ENCODE data around the gene DUS2.

The DUS2 gene

GRCh38 chr16:68022728-68023537 lies at the start of gene DUS2, which contains the start of gene DDX28:
Gene DUS2, plus strand, starts transcription at chr16:68023284. Its CDS starts 14,740 bp downstream, at chr16:68038024.
Gene DDX28, minus strand, starts transcription at chr16:68023232. Its CDS starts 30 bp downstream, at chr16:68023202.
- in situ Hi-C loops (cut with HindIII; ENCODE audit: low pct_unique_long_range_greater_than_20kb, low sequenced_read_pairs) = no loop called here
- TF ChIP-seq JUND (IDR thresholded peaks at IDR 0.05; ENCODE audit: low read depth) = no peak
- peak; percentile 79 to 94 for DNase-seq (ENCODE audit: low read depth in 1 of 2, low spot score in 1 of 2)

- TF ChIP-seq JUND (IDR thresholded peaks at IDR 0.05; ENCODE audit: low read depth) = no peak
- in situ Hi-C loops (cut with HindIII; ENCODE audit: low pct_unique_long_range_greater_than_20kb, low sequenced_read_pairs) = no loop called here
- no peak for DNase-seq (ENCODE audit: low read depth in 1 of 2, low spot score in 1 of 2)
Measured at GRCh38 chr16:67975321-67976105, 47.6 kb upstream of the DUS2 start.

- TF ChIP-seq JUND (IDR thresholded peaks at IDR 0.05; ENCODE audit: low read depth) = no peak
- in situ Hi-C loops (cut with HindIII; ENCODE audit: low pct_unique_long_range_greater_than_20kb, low sequenced_read_pairs) = no loop called here
- no peak for DNase-seq (ENCODE audit: low read depth in 1 of 2, low spot score in 1 of 2)
Measured at GRCh38 chr16:67976205-67976604, 46.9 kb upstream of the DUS2 start.

GRCh38 chr16:67977005-67977404 lies 46.1 kb upstream of the DUS2 start:
- no peak for TF ChIP-seq JUND (IDR thresholded peaks at IDR 0.05; ENCODE audit: low read depth)
- in situ Hi-C loops (cut with HindIII; ENCODE audit: low pct_unique_long_range_greater_than_20kb, low sequenced_read_pairs) = no loop called here
- DNase-seq (ENCODE audit: low read depth in 1 of 2, low spot score in 1 of 2) = no peak

GRCh38 chr16:67977469-67978227 lies 45.4 kb upstream of the DUS2 start:
- DNase-seq (ENCODE audit: low read depth in 1 of 2, low spot score in 1 of 2) = no peak
- no peak for TF ChIP-seq JUND (IDR thresholded peaks at IDR 0.05; ENCODE audit: low read depth)
- in situ Hi-C loops (cut with HindIII; ENCODE audit: low pct_unique_long_range_greater_than_20kb, low sequenced_read_pairs) = no loop called here

- in situ Hi-C loops (cut with HindIII; ENCODE audit: low pct_unique_long_range_greater_than_20kb, low sequenced_read_pairs) = no loop called here
- no peak for TF ChIP-seq JUND (IDR thresholded peaks at IDR 0.05; ENCODE audit: low read depth)
- no peak for DNase-seq (ENCODE audit: low read depth in 1 of 2, low spot score in 1 of 2)
Measured at GRCh38 chr16:67979955-67980678, 43.0 kb upstream of the DUS2 start, which contains the start of gene DPEP3. Gene DPEP3, minus strand, starts transcription at chr16:67980499. Its CDS starts 119 bp downstream, at chr16:67980380.

- DNase-seq (ENCODE audit: low read depth in 1 of 2, low spot score in 1 of 2) = no peak
- TF ChIP-seq JUND (IDR thresholded peaks at IDR 0.05; ENCODE audit: low read depth) = no peak
- in situ Hi-C loops (cut with HindIII; ENCODE audit: low pct_unique_long_range_greater_than_20kb, low sequenced_read_pairs) = no loop called here
Measured at GRCh38 chr16:67982011-67982696, 40.9 kb upstream of the DUS2 start.

- DNase-seq (ENCODE audit: low read depth in 1 of 2, low spot score in 1 of 2) = no peak
- in situ Hi-C loops (cut with HindIII; ENCODE audit: low pct_unique_long_range_greater_than_20kb, low sequenced_read_pairs) = no loop called here
- TF ChIP-seq JUND (IDR thresholded peaks at IDR 0.05; ENCODE audit: low read depth) = no peak
Measured at GRCh38 chr16:67986949-67987348, 36.1 kb upstream of the DUS2 start.

GRCh38 chr16:67987460-67988160 lies 35.5 kb upstream of the DUS2 start:
- no peak for DNase-seq (ENCODE audit: low read depth in 1 of 2, low spot score in 1 of 2)
- TF ChIP-seq JUND (IDR thresholded peaks at IDR 0.05; ENCODE audit: low read depth) = no peak
- in situ Hi-C loops (cut with HindIII; ENCODE audit: low pct_unique_long_range_greater_than_20kb, low sequenced_read_pairs) = no loop called here

GRCh38 chr16:67988675-67989074 lies 34.4 kb upstream of the DUS2 start:
- DNase-seq (ENCODE audit: low read depth in 1 of 2, low spot score in 1 of 2) = no peak
- TF ChIP-seq JUND (IDR thresholded peaks at IDR 0.05; ENCODE audit: low read depth) = no peak
- in situ Hi-C loops (cut with HindIII; ENCODE audit: low pct_unique_long_range_greater_than_20kb, low sequenced_read_pairs) = no loop called here

Data from T47D (cell line).